Gastroesophageal sphincter (tissue), 4 donors: ENCODE data around the gene MADD. TPM values are rescaled to one million over a fixed set of nuclear protein-coding genes. Genes with fewer than 3 reads are reported as not detected.

Source experiments
- ATAC-seq: fragments of 150-250 bp; one replicate; pipeline ENCODE4 v1.9.1; 2016; ENCODE audit warnings: mild to moderate bottlenecking, moderate library complexity
- H3K27ac ChIP-seq, 4 donors: fragments of 200-600 bp; sonication (generic) in 3 of 4; 1 replicate in 3 of 4; 2 replicates in 1 of 4; pipeline ENCODE4 v1.5.1; 2016 to 2019
- H3K27me3 ChIP-seq: fragments of 200-600 bp; sonication (generic); one replicate; pipeline ENCODE4 v1.5.1; 2019
- H3K36me3 ChIP-seq, 2 donors: fragments of 200-600 bp; sonication (generic); one replicate each; pipeline ENCODE4 v1.5.1; 2019; ENCODE audit warnings: control low read depth in 1 of 2
- H3K4me1 ChIP-seq, 3 donors: fragments of 200-600 bp; sonication (generic); 1 replicate in 2 of 3; 2 replicates in 1 of 3; pipeline ENCODE4 v1.5.1; 2016 to 2019; ENCODE audit warnings: control low read depth in 2 of 3
- H3K4me3 ChIP-seq, 2 donors: fragments of 200-600 bp; sonication (generic); one replicate each; pipeline ENCODE4 v1.5.1; 2019; ENCODE audit warnings: mild to moderate bottlenecking in 1 of 2, moderate library complexity in 1 of 2
- H3K9me3 ChIP-seq, 3 donors: fragments of 200-600 bp; sonication (generic); one replicate each; pipeline ENCODE4 v1.5.1; 2017 to 2019; ENCODE audit warnings: control low read depth in 2 of 3
- CTCF ChIP-seq, 4 experiments: fragments of 200-600 bp in 2 of 4; fragments of 450-650 bp in 2 of 4; sonication (generic) in 1 of 4; IDR thresholded peaks; one replicate each; pipeline ENCODE4 v1.5.1; 2017 to 2019; ENCODE audit warnings: antibody characterized with exemption in 4 of 4, mild to moderate bottlenecking in 2 of 4, moderate library complexity in 2 of 4
- EP300 ChIP-seq: sonication (generic); formaldehyde crosslinking; IDR thresholded peaks from one replicate; pipeline ENCODE4 v1.6.1; 2017; ENCODE audit warnings: antibody characterized with exemption, mild to moderate bottlenecking
- POLR2A ChIP-seq, 2 donors: fragments of 450-650 bp; IDR thresholded peaks; one replicate each; pipeline ENCODE4 v1.6.1; 2017; ENCODE audit warnings: antibody characterized with exemption in 2 of 2, mild to moderate bottlenecking in 2 of 2, moderate library complexity in 1 of 2
- POLR2AphosphoS5 ChIP-seq: sonication (generic); formaldehyde crosslinking; IDR thresholded peaks from one replicate; pipeline ENCODE4 v1.6.1; 2017; ENCODE audit warnings: antibody characterized with exemption
- WGBS, 2 donors: methylation state at CpG; one replicate each; pipeline ENCODE4 v1.1.5; 2018; ENCODE audit warnings: low coverage in 1 of 2; 5-methylcytosine and 5-hydroxymethylcytosine counted together
- total RNA-seq, 4 donors: library from RNA; depleted of rRNA; stranded (reverse); fragments of >200 nt; gene quantifications; one replicate each; pipeline ENCODE4 v1.1.0, GENCODE V29; 2016

MADD gene
- total RNA-seq, 4 donors from 2014 or later: 23.7 to 33.9 (median 29.4) TPM

DNA sequence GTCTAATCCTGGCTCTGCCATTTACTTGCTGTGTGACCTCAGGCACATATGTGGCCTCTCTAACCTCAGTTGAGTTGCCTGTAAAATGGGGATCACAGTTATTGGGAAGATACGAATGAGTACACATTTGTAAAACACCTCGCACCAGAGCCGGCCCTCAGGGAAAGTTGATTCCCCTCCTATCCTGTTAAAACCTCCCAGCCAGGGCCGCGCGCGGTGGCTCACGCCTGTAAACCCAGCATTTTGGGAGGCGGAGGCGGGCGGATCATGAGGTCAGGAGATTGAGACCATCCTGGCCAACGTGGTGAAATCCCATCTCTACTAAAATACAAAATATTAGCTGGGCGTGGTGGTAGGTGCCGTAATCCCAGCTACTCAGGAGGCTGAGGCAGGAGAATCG lies 90.4 kb downstream of the MADD start:
- H3K4me1 ChIP-seq: peaks cover 0 to 22% (median 0%) of the 10 kb centered on the region in 3 donors
- no peak for TF ChIP-seq POLR2A (IDR thresholded peaks at IDR 0.05)
- TF ChIP-seq EP300: no peak
- TF ChIP-seq CTCF (IDR thresholded peaks at IDR 0.05): no peak
- no peak for TF ChIP-seq POLR2AphosphoS5
- H3K9me3 ChIP-seq: no peaks in the 10 kb centered on the region
- 90% methylated on average over 4 of the region's 15 CpGs; no CpG with 5 or more reads in 1 of the 2 donors for WGBS, 2 donors
- no peak overlapping the region for H3K4me3 ChIP-seq
- no peaks in the 10 kb centered on the region for H3K27me3 ChIP-seq
- no peak for ATAC-seq
- H3K27ac ChIP-seq: no peak overlapping the region
- no peaks in the 10 kb centered on the region for H3K36me3 ChIP-seq

DNA sequence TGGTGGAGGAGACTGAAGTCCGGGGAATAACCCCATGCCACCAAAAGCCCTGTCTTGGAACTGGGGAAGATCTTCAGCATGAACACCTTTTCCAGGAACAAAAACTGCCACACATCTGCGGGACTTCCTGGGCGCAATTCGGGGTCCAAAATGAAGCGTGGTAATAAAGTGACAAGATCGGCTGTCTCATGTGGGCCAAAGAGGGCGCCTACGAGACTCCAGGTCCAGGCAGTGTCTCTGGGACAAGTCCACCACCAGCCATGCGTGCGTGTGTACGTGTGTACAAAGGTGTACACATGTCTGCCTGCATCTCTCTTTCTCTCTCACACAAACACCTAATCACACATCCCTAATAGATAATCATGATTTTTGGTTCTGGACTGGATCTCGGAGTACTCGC lies 91.5 kb downstream of the MADD start:
- no peak for ATAC-seq
- TF ChIP-seq POLR2AphosphoS5: no peak
- TF ChIP-seq POLR2A (IDR thresholded peaks at IDR 0.05): no peak
- no peak for TF ChIP-seq EP300
- TF ChIP-seq CTCF (IDR thresholded peaks at IDR 0.05): no peak

GRCh38 chr11:47366020-47366490 lies 96.1 kb downstream of the MADD start:
- H3K4me1 ChIP-seq: no peaks in the 10 kb centered on the region
- no peak overlapping the region for H3K4me3 ChIP-seq
- WGBS, 2 donors: no CpG with 5 or more reads among the region's 1 CpG
- no peak overlapping the region for H3K27ac ChIP-seq
- no peaks in the 10 kb centered on the region for H3K36me3 ChIP-seq
- H3K27me3 ChIP-seq: no peaks in the 10 kb centered on the region
- no peak for ATAC-seq
- TF ChIP-seq EP300 (no peak), CTCF (IDR thresholded peaks at IDR 0.05) (no peak), POLR2A (IDR thresholded peaks at IDR 0.05) (no peak), POLR2AphosphoS5 (no peak)
- no peaks in the 10 kb centered on the region for H3K9me3 ChIP-seq

More for the DNA sequence above, 91.5 kb downstream of the MADD start:
- no peaks in the 10 kb centered on the region for H3K9me3 ChIP-seq
- peaks cover 0 to 13% (median 0%) of the 10 kb centered on the region in 3 donors for H3K4me1 ChIP-seq
- no peaks in the 10 kb centered on the region for H3K36me3 ChIP-seq
- no peak overlapping the region for H3K27ac ChIP-seq
- WGBS, 2 donors: 73 to 83% methylated on average over 6 to 10 of the region's 13 CpGs
- no peak overlapping the region for H3K4me3 ChIP-seq
- no peaks in the 10 kb centered on the region for H3K27me3 ChIP-seq

GRCh38 chr11:47369676-47370075 lies 99.7 kb downstream of the MADD start:
- Histone ChIP-seq H3K4me1 (peaks cover 0 to 8% (median 0%) of the 10 kb centered on the region in 3 donors), H3K4me3 (no peak overlapping the region), H3K27ac (no peak overlapping the region), H3K27me3 (no peaks in the 10 kb centered on the region), H3K9me3 (no peaks in the 10 kb centered on the region), H3K36me3 (no peaks in the 10 kb centered on the region)
- WGBS, 2 donors: 47 to 60% methylated on average over 2 to 3 of the region's 3 CpGs
- TF ChIP-seq CTCF (IDR thresholded peaks at IDR 0.05): no peak
- ATAC-seq: no peak

DNA sequence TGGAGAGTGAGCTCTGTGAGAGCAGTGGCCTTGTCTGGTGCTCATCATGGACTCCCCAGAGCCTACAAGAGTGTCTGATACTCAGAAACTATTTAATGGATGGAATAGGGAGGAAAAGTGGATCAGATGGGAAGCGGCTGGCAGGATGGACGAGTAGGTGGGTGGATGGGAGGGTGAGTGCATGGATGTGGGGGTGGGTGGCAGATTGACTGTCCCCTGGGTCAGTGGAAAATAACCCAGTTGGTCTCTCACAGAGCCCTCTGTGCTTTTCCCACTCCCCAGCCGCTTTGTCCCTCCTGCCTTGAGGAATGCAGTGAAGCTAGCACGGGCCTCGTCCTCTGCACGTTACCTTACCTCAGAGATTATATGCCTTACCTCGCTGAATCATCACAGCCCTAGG lies 102.5 kb downstream of the MADD start:
- no peak for TF ChIP-seq CTCF (IDR thresholded peaks at IDR 0.05)
- TF ChIP-seq POLR2A (IDR thresholded peaks at IDR 0.05): no peak
- TF ChIP-seq EP300: no peak
- TF ChIP-seq POLR2AphosphoS5: no peak
- H3K4me1 ChIP-seq: peaks cover 0 to 8% (median 0%) of the 10 kb centered on the region in 3 donors
- no peak overlapping the region for H3K4me3 ChIP-seq
- ATAC-seq: no peak
- WGBS, 2 donors: 64% methylated on average over 6 of the region's 7 CpGs; no CpG with 5 or more reads in 1 of the 2 donors
- H3K36me3 ChIP-seq: no peaks in the 10 kb centered on the region
- H3K9me3 ChIP-seq: no peaks in the 10 kb centered on the region
- no peaks in the 10 kb centered on the region for H3K27me3 ChIP-seq
- H3K27ac ChIP-seq: no peak overlapping the region
